Measurements from ENCODE around the gene CDK11B.
"Not testable (repeated sequence)": the region's sequence is repeated elsewhere in the genome, so short reads cannot be mapped to it uniquely, and the experiment has no call there.

GRCh38 chr1:1692714-1693647 lies 34.2 kb upstream of the CDK11B start, which contains the start of gene SLC35E2B:
- TF ChIP-seq EZH2 (IDR thresholded peaks at IDR 0.05; ENCODE audit: low read length, unreplicated experiment); CTCF (conservative IDR thresholded peaks at IDR 0.05; ENCODE audit: low read depth, low read length): not testable (repeated sequence)

Measured in PC-3 (cell line).